ENCODE results near the gene MZT1. TPM values are rescaled to one million over a fixed set of nuclear protein-coding genes. Genes with fewer than 3 reads are reported as not detected.

Gene MZT1
- total and polyA plus RNA-seq, 2 donors (not counting 1 experiment from before 2014, with no cell fraction given), result 2.1 to 5.7 TPM

DNA sequence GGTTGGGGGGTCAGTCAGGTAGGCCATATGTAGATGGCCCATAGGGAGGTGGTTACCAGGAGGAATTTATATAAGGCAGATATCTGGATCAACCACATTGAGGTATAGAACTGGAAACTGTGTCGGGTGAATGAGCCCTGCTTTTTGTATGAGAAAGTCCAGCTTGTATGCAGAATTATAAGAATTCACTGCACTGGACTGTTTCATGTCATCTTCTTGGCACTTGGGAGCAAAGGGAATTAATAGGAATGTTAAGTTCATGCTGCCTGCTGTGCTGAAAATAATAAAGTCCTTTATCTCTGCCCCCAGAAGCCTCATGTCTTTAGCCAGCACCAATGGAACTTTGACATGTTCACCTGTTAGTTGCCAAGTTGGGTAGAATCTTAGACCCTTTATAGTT, 12.6 kb upstream of the MZT1 start:
- Histone ChIP-seq H3K4me3 (ENCODE audit: control extremely low read depth in 1 of 5, extremely low read depth in 1 of 5, insufficient read depth in 1 of 5, low read depth in 2 of 5, low read length in 4 of 5) (no peak overlapping the region), H4K20me1 (ENCODE audit: control insufficient read depth, insufficient read depth, low read length, poor library complexity, severe bottlenecking) (no peaks in the 10 kb centered on the region), H3K27ac (ENCODE audit: low read length in 2 of 2) (no peak overlapping the region), H3K9ac (ENCODE audit: low read length) (no peak overlapping the region), H3K36me3 (replicated peaks in 1 of 2; ENCODE audit: control extremely low read depth in 1 of 2, control insufficient read depth in 1 of 2, extremely low read depth in 1 of 2, insufficient read depth in 2 of 2, low read length in 1 of 2) (peaks cover 14% of the 10 kb centered on the region in 2 experiments), H3K4me1 (ENCODE audit: control insufficient read depth in 2 of 2, insufficient read depth in 2 of 2, low read length in 2 of 2) (no peaks in the 10 kb centered on the region), H2AFZ (ENCODE audit: insufficient read depth, low read depth, low read length, poor library complexity, severe bottlenecking) (no peak overlapping the region), H3K4me2 (replicated peaks; ENCODE audit: low read depth, low read length, poor library complexity, severe bottlenecking) (no peak overlapping the region), H3K27me3 (replicated peaks in 1 of 4; ENCODE audit: control extremely low read depth in 1 of 4, control insufficient read depth in 3 of 4, insufficient read depth in 4 of 4, low read length in 3 of 4) (no peaks in the 10 kb centered on the region), H3K79me2 (ENCODE audit: control insufficient read depth, insufficient read depth, low read length) (peaks cover 8% of the 10 kb centered on the region), H3K9me3 (ENCODE audit: control extremely low read depth in 1 of 3, control insufficient read depth in 2 of 3, insufficient read depth in 1 of 3, low read length in 2 of 3) (no peaks in the 10 kb centered on the region)
- Mint-ChIP-seq H3K4me3 (no peak overlapping the region), H3K27ac (no peak overlapping the region), H3K9me3 (ENCODE audit: insufficient read depth) (no peaks in the 10 kb centered on the region), H3K27me3 (no peaks in the 10 kb centered on the region), H3K4me1 (no peaks in the 10 kb centered on the region)
- POLR2A ChIA-PET, result no interaction called here
- CTCF ChIA-PET, result no interaction called here
- DNase-seq (no peak), ATAC-seq (ENCODE audit: low read depth) (no peak)
- TF ChIP-seq, protein P1, sequence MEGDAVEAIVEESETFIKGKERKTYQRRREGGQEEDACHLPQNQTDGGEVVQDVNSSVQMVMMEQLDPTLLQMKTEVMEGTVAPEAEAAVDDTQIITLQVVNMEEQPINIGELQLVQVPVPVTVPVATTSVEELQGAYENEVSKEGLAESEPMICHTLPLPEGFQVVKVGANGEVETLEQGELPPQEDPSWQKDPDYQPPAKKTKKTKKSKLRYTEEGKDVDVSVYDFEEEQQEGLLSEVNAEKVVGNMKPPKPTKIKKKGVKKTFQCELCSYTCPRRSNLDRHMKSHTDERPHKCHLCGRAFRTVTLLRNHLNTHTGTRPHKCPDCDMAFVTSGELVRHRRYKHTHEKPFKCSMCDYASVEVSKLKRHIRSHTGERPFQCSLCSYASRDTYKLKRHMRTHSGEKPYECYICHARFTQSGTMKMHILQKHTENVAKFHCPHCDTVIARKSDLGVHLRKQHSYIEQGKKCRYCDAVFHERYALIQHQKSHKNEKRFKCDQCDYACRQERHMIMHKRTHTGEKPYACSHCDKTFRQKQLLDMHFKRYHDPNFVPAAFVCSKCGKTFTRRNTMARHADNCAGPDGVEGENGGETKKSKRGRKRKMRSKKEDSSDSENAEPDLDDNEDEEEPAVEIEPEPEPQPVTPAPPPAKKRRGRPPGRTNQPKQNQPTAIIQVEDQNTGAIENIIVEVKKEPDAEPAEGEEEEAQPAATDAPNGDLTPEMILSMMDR (IDR thresholded peaks at IDR 0.05), result no peak
- no peak for TF ChIP-seq EZH2 (IDR thresholded peaks at IDR 0.05; ENCODE audit: borderline replicate concordance, insufficient read depth, low read depth, low read length, poor library complexity, severe bottlenecking)
- 90% methylated on average over 1 of the region's 1 CpG for WGBS (ENCODE audit: insufficient coverage)
- intact Hi-C loops (cut with micrococcal nuclease), result no loop called here

DNA sequence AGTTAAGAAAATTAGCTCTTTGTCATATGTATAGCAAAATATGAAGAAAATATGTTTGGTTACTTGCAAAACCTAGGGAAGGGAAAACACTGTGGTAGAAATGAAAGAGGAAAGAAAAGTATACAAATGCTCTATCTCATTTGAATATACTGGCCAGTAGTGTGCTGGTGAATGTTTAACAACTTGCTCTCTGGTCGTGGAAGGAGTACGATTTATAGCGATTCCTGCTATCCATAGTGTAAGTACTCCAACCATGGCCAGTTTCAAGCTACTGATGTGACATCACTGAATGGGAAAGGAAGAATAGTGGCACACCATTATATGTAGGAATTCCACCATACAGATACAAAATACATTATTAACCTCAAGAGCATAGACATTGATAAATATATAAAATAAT, 9.6 kb upstream of the MZT1 start:
- Histone ChIP-seq H4K20me1 (ENCODE audit: control insufficient read depth, insufficient read depth, low read length, poor library complexity, severe bottlenecking) (no peaks in the 10 kb centered on the region), H3K9ac (ENCODE audit: low read length) (no peak overlapping the region), H3K4me1 (ENCODE audit: control insufficient read depth in 2 of 2, insufficient read depth in 2 of 2, low read length in 2 of 2) (no peaks in the 10 kb centered on the region), H3K27me3 (replicated peaks in 1 of 4; ENCODE audit: control extremely low read depth in 1 of 4, control insufficient read depth in 3 of 4, insufficient read depth in 4 of 4, low read length in 3 of 4) (no peaks in the 10 kb centered on the region), H3K9me3 (ENCODE audit: control extremely low read depth in 1 of 3, control insufficient read depth in 2 of 3, insufficient read depth in 1 of 3, low read length in 2 of 3) (no peaks in the 10 kb centered on the region), H3K4me3 (ENCODE audit: control extremely low read depth in 1 of 5, extremely low read depth in 1 of 5, insufficient read depth in 1 of 5, low read depth in 2 of 5, low read length in 4 of 5) (no peak overlapping the region), H3K79me2 (ENCODE audit: control insufficient read depth, insufficient read depth, low read length) (peaks cover 12% of the 10 kb centered on the region), H2AFZ (ENCODE audit: insufficient read depth, low read depth, low read length, poor library complexity, severe bottlenecking) (no peak overlapping the region), H3K27ac (ENCODE audit: low read length in 2 of 2) (no peak overlapping the region), H3K4me2 (replicated peaks; ENCODE audit: low read depth, low read length, poor library complexity, severe bottlenecking) (no peak overlapping the region), H3K36me3 (replicated peaks in 1 of 2; ENCODE audit: control extremely low read depth in 1 of 2, control insufficient read depth in 1 of 2, extremely low read depth in 1 of 2, insufficient read depth in 2 of 2, low read length in 1 of 2) (peaks cover 19 to 28% of the 10 kb centered on the region in 2 experiments)
- no peaks in the 10 kb centered on the region for H3K27me3 Mint-ChIP-seq
- ChIA-PET POLR2A (no interaction called here), CTCF (no interaction called here)
- ATAC-seq (ENCODE audit: low read depth) (no peak), DNase-seq (no peak)
- intact Hi-C loops (cut with micrococcal nuclease), result no loop called here
- H3K4me1 Mint-ChIP-seq, result no peaks in the 10 kb centered on the region
- 100% methylated on average over 2 of the region's 3 CpGs for WGBS (ENCODE audit: insufficient coverage)
- H3K4me3 Mint-ChIP-seq, result no peak overlapping the region
- no peak for TF ChIP-seq EZH2 (IDR thresholded peaks at IDR 0.05; ENCODE audit: borderline replicate concordance, insufficient read depth, low read depth, low read length, poor library complexity, severe bottlenecking)
- TF ChIP-seq, protein P1 (IDR thresholded peaks at IDR 0.05), result no peak
- H3K9me3 Mint-ChIP-seq (ENCODE audit: insufficient read depth), result no peaks in the 10 kb centered on the region
- no peak overlapping the region for H3K27ac Mint-ChIP-seq
